GM23248 (cell line): Measurements from ENCODE around the gene ZNF831. TPM values are rescaled to one million over a fixed set of nuclear protein-coding genes. Genes with fewer than 3 reads are reported as not detected.

Source experiments
- DNase-seq: peaks from one replicate; pipeline ENCODE4 v3.0.0-alpha.2; 2015
- H2AFZ ChIP-seq: fragments of 200-600 bp; sonication (generic); 2 replicates; pipeline ENCODE4 v1.6.1; 2016; ENCODE audit warnings: antibody characterized with exemption
- H3F3A ChIP-seq: fragments of 200-600 bp; sonication (generic); 2 replicates; pipeline ENCODE4 v1.6.1; 2016; ENCODE audit warnings: mild to moderate bottlenecking, antibody characterized with exemption, mixed run types; ENCODE audit not compliant: insufficient read depth
- H3K27ac ChIP-seq: fragments of 200-600 bp; sonication (generic); 2 replicates; pipeline ENCODE4 v1.5.1; 2016; ENCODE audit warnings: mild to moderate bottlenecking
- H3K27me3 ChIP-seq: fragments of 200-600 bp; sonication (generic); replicated peaks from 2 replicates; pipeline ENCODE4 v1.6.1; 2016; ENCODE audit warnings: mild to moderate bottlenecking; ENCODE audit not compliant: insufficient read depth
- H3K36me3 ChIP-seq: fragments of 200-600 bp; sonication (generic); 2 replicates; pipeline ENCODE4 v1.6.1; 2016; ENCODE audit warnings: low read depth, mild to moderate bottlenecking
- H3K4me1 ChIP-seq: fragments of 200-600 bp; sonication (generic); 2 replicates; pipeline ENCODE4 v1.6.1; 2016; ENCODE audit warnings: mild to moderate bottlenecking; ENCODE audit not compliant: insufficient read depth
- H3K4me2 ChIP-seq: fragments of 200-600 bp; sonication (generic); one replicate; pipeline ENCODE4 v1.6.1; 2016; ENCODE audit warnings: mild to moderate bottlenecking; ENCODE audit not compliant: unreplicated experiment
- H3K4me3 ChIP-seq: fragments of 200-600 bp; sonication (generic); 2 replicates; pipeline ENCODE4 v1.5.1; 2016; ENCODE audit warnings: mild to moderate bottlenecking
- H3K79me2 ChIP-seq: fragments of 200-600 bp; sonication (generic); 2 replicates; pipeline ENCODE4 v1.6.1; 2016; ENCODE audit warnings: mild to moderate bottlenecking; ENCODE audit not compliant: insufficient read depth
- H3K9ac ChIP-seq: fragments of 200-600 bp; sonication (generic); 2 replicates; pipeline ENCODE4 v1.6.1; 2016; ENCODE audit warnings: mild to moderate bottlenecking
- H3K9me2 ChIP-seq: fragments of 200-600 bp; sonication (generic); 2 replicates; pipeline ENCODE4 v1.6.1; 2016; ENCODE audit warnings: mixed run types, mild to moderate bottlenecking, moderate library complexity; ENCODE audit not compliant: insufficient read depth
- H3K9me3 ChIP-seq: fragments of 200-600 bp; sonication (generic); one replicate; pipeline ENCODE4 v1.6.1; 2017; ENCODE audit warnings: low read depth
- H4K20me1 ChIP-seq: fragments of 200-600 bp; sonication (generic); 2 replicates; pipeline ENCODE4 v1.6.0; 2016; ENCODE audit not compliant: insufficient read depth
- EZH2 ChIP-seq: fragments of 200-600 bp; sonication (generic); IDR thresholded peaks from 2 replicates; pipeline ENCODE4 v1.6.1; 2018; ENCODE audit warnings: antibody characterized with exemption, mild to moderate bottlenecking; ENCODE audit not compliant: insufficient read depth, poor library complexity, severe bottlenecking
- EZH2phosphoT487 ChIP-seq: fragments of 200-600 bp; sonication (generic); IDR thresholded peaks from 2 replicates; pipeline ENCODE4 v1.6.1; 2018; ENCODE audit warnings: antibody characterized with exemption, moderate library complexity, mild to moderate bottlenecking, low read depth; ENCODE audit not compliant: insufficient read depth
- WGBS, 2 experiments: methylation state at CpG; one replicate each; pipeline ENCODE4 v1.1.6; 2015 to 2017; ENCODE audit warnings: low lambda C conversion rate in 2 of 2, low coverage in 1 of 2; ENCODE audit errors: missing lambda C conversion rate in 2 of 2; 5-methylcytosine and 5-hydroxymethylcytosine counted together
- in situ Hi-C: fragments of 300-500 bp; cut with MboI; formaldehyde crosslinking; loops from 2 replicates; pipeline ENCODE4 v1.15.0; 2020
- polyA plus RNA-seq: library from polyadenylated mRNA; unstranded; fragments of >200 nt; fragmentation: Nextera tagmentation; extraction: Ambion mirVana; gene quantifications from 2 replicates; pipeline ENCODE4 v1.2.1, GENCODE V29; 2016
- total RNA-seq: library from RNA; depleted of rRNA; stranded (reverse); fragments of >200 nt; shearing (Covaris generic); gene quantifications from 2 replicates; pipeline ENCODE4 v1.2.3, GENCODE V29; 2014

ZNF831 gene
- total and polyA plus RNA-seq, 2 experiments from 2014 or later, result not detected

GRCh38 chr20:59136027-59136426 lies 27.6 kb upstream of the ZNF831 start:
- Histone ChIP-seq H3K27me3 (no peaks in the 10 kb centered on the region), H3K79me2 (no peaks in the 10 kb centered on the region), H3K9me3 (no peaks in the 10 kb centered on the region), H3K9me2 (no peaks in the 10 kb centered on the region), H3K4me2 (no peak overlapping the region), H2AFZ (no peak overlapping the region), H3K4me3 (no peak overlapping the region), H3K27ac (no peak overlapping the region), H3K9ac (no peak overlapping the region), H3F3A (no peaks in the 10 kb centered on the region), H4K20me1 (no peaks in the 10 kb centered on the region), H3K36me3 (no peaks in the 10 kb centered on the region), H3K4me1 (no peaks in the 10 kb centered on the region)
- 30 to 33% methylated on average over 3 of the region's 3 CpGs for WGBS, 2 experiments
- TF ChIP-seq EZH2 (no peak), EZH2phosphoT487 (no peak)
- in situ Hi-C loops, result no loop called here
- DNase-seq, result no peak

- Histone ChIP-seq H3K9me3 (no peaks in the 10 kb centered on the region), H3K4me3 (no peak overlapping the region), H3K27ac (no peak overlapping the region), H3K4me1 (no peaks in the 10 kb centered on the region), H3K9ac (no peak overlapping the region), H3K36me3 (no peaks in the 10 kb centered on the region), H4K20me1 (no peaks in the 10 kb centered on the region), H2AFZ (no peak overlapping the region), H3K4me2 (no peak overlapping the region), H3F3A (no peaks in the 10 kb centered on the region), H3K79me2 (no peaks in the 10 kb centered on the region), H3K9me2 (no peaks in the 10 kb centered on the region), H3K27me3 (no peaks in the 10 kb centered on the region)
- DNase-seq, result no peak
- in situ Hi-C loops, result no loop called here
- no peak for TF ChIP-seq EZH2phosphoT487
- TF ChIP-seq EZH2, result no peak
- 16 to 38% methylated on average over 1 of the region's 1 CpG for WGBS, 2 experiments
Measured at GRCh38 chr20:59137532-59137931, 26.1 kb upstream of the ZNF831 start.

- no peak overlapping the region for H3K9ac ChIP-seq
- no peaks in the 10 kb centered on the region for H3K27me3 ChIP-seq
- no peak overlapping the region for H3K27ac ChIP-seq
- no peaks in the 10 kb centered on the region for H4K20me1 ChIP-seq
- no peak for DNase-seq
- H2AFZ ChIP-seq, result no peak overlapping the region
- 35% methylated on average over 6 of the region's 6 CpGs for WGBS, 2 experiments
- no peaks in the 10 kb centered on the region for H3K36me3 ChIP-seq
- H3K9me2 ChIP-seq, result no peaks in the 10 kb centered on the region
- no peak for TF ChIP-seq EZH2phosphoT487
- TF ChIP-seq EZH2, result no peak
- in situ Hi-C loops, result no loop called here
- no peak overlapping the region for H3K4me2 ChIP-seq
- H3F3A ChIP-seq, result no peaks in the 10 kb centered on the region
- no peaks in the 10 kb centered on the region for H3K4me1 ChIP-seq
- H3K4me3 ChIP-seq, result no peak overlapping the region
- no peaks in the 10 kb centered on the region for H3K9me3 ChIP-seq
- H3K79me2 ChIP-seq, result no peaks in the 10 kb centered on the region
Measured at GRCh38 chr20:59138114-59138748, 25.4 kb upstream of the ZNF831 start.

DNA sequence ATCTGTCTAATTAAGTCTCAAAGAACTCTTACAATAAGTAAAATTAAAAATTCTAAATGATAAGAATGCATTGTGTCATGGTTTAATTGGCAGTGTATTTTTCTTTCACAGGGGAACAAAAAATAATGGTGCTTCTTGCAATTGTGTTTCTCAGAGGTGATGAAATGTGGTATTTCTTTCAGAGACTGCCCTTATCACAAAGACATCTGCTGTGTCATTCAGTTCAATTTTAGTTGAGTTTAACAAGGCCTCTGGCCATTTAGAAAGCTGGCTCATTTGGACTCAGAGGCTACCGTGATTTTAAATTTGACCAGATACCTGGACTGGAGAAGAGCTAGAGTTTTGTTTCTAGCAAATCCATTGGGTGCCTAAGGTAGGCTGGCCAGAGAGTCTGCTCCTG lies 23.6 kb upstream of the ZNF831 start:
- no peaks in the 10 kb centered on the region for H3K4me1 ChIP-seq
- no peak overlapping the region for H3K4me3 ChIP-seq
- DNase-seq, result no peak
- no peaks in the 10 kb centered on the region for H3K9me3 ChIP-seq
- H3K27me3 ChIP-seq, result no peaks in the 10 kb centered on the region
- no peaks in the 10 kb centered on the region for H3K9me2 ChIP-seq
- H3K4me2 ChIP-seq, result no peak overlapping the region
- no peaks in the 10 kb centered on the region for H4K20me1 ChIP-seq
- no peaks in the 10 kb centered on the region for H3F3A ChIP-seq
- in situ Hi-C loops, result no loop called here
- H3K27ac ChIP-seq, result no peak overlapping the region
- H3K9ac ChIP-seq, result no peak overlapping the region
- H2AFZ ChIP-seq, result no peak overlapping the region
- H3K79me2 ChIP-seq, result no peaks in the 10 kb centered on the region
- TF ChIP-seq EZH2, result no peak
- no peak for TF ChIP-seq EZH2phosphoT487
- WGBS, 2 experiments, result 18 to 38% methylated on average over 1 of the region's 1 CpG
- H3K36me3 ChIP-seq, result no peaks in the 10 kb centered on the region
